Activated CD4-positive, alpha-beta memory T cell treated with anti-CD3 and anti-CD28 coated beads, Interleukin-2, amount 10 ng/mL, durations not matched to agents 7 days and 5 days (primary cell): ENCODE results near the gene MT4. TPM values are rescaled to one million over a fixed set of nuclear protein-coding genes. Genes with fewer than 3 reads are reported as not detected.

ENCODE experiments used
- CTCF ChIA-PET: fragments of 350-600 bp; sonication (Branson Sonifier 250); formaldehyde crosslinking; loops from one replicate; lab custom pipeline; 2021; ENCODE audit warnings: antibody characterized with exemption, inconsistent platforms; lab: Charles Lee
- POLR2A ChIA-PET: fragments of 350-600 bp; sonication (Branson Sonifier 250); formaldehyde crosslinking; loops from one replicate; lab custom pipeline; 2021; ENCODE audit warnings: antibody characterized with exemption; lab: Charles Lee
- DNase-seq: peaks from one replicate; pipeline ENCODE4 v3.0.0-alpha.2; 2020
- H3K27ac Mint-ChIP-seq: one replicate; pipeline ENCODE4 v1.8.0; 2021; ENCODE audit warnings: mild to moderate bottlenecking, mixed read lengths
- H3K27me3 Mint-ChIP-seq: one replicate; pipeline ENCODE4 v1.8.0; 2021; ENCODE audit warnings: mixed read lengths
- H3K36me3 Mint-ChIP-seq: one replicate; pipeline ENCODE4 v1.8.0; 2021; ENCODE audit warnings: low read depth, mixed read lengths
- H3K4me1 Mint-ChIP-seq: one replicate; pipeline ENCODE4 v1.8.0; 2021; ENCODE audit warnings: mixed read lengths
- H3K4me3 Mint-ChIP-seq: one replicate; pipeline ENCODE4 v1.8.0; 2021; ENCODE audit warnings: mild to moderate bottlenecking, mixed read lengths
- H3K9me3 Mint-ChIP-seq: one replicate; pipeline ENCODE4 v1.8.0; 2021; ENCODE audit warnings: mixed read lengths
- total RNA-seq, 2 experiments: library from RNA; stranded (reverse); gene quantifications; one replicate each; pipeline ENCODE4 v1.2.3, GENCODE V29; 2021

MT4 gene
- total RNA-seq, 2 experiments from 2014 or later, result not detected

GRCh38 chr16:56593573-56594291, 28.9 kb downstream of the MT4 start:
- peaks cover 41% of the 10 kb centered on the region for H3K27me3 Mint-ChIP-seq
- H3K27ac Mint-ChIP-seq, result no peak overlapping the region
- H3K9me3 Mint-ChIP-seq, result no peaks in the 10 kb centered on the region
- POLR2A ChIA-PET, result interaction anchor here (1.3 kb wide), 1 partner anchor 32 kb away, joined by 3 read pairs; the partner anchor contains the start of gene MT1E
- DNase-seq, result no peak
- H3K4me3 Mint-ChIP-seq, result no peak overlapping the region
- H3K4me1 Mint-ChIP-seq, result peaks cover 17% of the 10 kb centered on the region
- no peaks in the 10 kb centered on the region for H3K36me3 Mint-ChIP-seq
- CTCF ChIA-PET, result interaction anchor here (1.0 to 1.2 kb wide), 2 partner anchors 50 to 108 kb away, joined by 3 to 5 read pairs; no protein-coding TSS in a partner anchor

GRCh38 chr16:56594292-56594619, 29.4 kb downstream of the MT4 start:
- H3K27me3 Mint-ChIP-seq, result peaks cover 37% of the 10 kb centered on the region
- POLR2A ChIA-PET, result no interaction called here
- H3K9me3 Mint-ChIP-seq, result no peaks in the 10 kb centered on the region
- no peaks in the 10 kb centered on the region for H3K36me3 Mint-ChIP-seq
- no peak for DNase-seq
- no peak overlapping the region for H3K4me3 Mint-ChIP-seq
- peaks cover 15% of the 10 kb centered on the region for H3K4me1 Mint-ChIP-seq
- no peak overlapping the region for H3K27ac Mint-ChIP-seq
- CTCF ChIA-PET, result interaction anchor here (1.0 to 1.2 kb wide), 2 partner anchors 49 to 108 kb away, joined by 3 to 5 read pairs; no protein-coding TSS in a partner anchor

GRCh38 chr16:56600398-56600999, 35.6 kb downstream of the MT4 start:
- peak; percentile 42 for DNase-seq
- CTCF ChIA-PET, result interaction anchor here (0.7 to 2.3 kb wide), 16 partner anchors 10 to 200 kb away, joined by 3 to 21 read pairs (median 4); partner anchors contain the start of gene MT1E
- Mint-ChIP-seq H3K4me3 (no peak overlapping the region), H3K4me1 (peaks cover 8% of the 10 kb centered on the region), H3K9me3 (no peaks in the 10 kb centered on the region), H3K27me3 (peaks cover 33% of the 10 kb centered on the region), H3K27ac (no peak overlapping the region), H3K36me3 (no peaks in the 10 kb centered on the region)
- POLR2A ChIA-PET, result interaction anchor here (0.7 to 1.3 kb wide), 5 partner anchors 9 to 101 kb away, joined by 3 to 5 read pairs (median 4); no protein-coding TSS in a partner anchor

- no peak for DNase-seq
- H3K36me3 Mint-ChIP-seq, result no peaks in the 10 kb centered on the region
- POLR2A ChIA-PET, result interaction anchor here (0.7 to 1.3 kb wide), 3 partner anchors 25 to 84 kb away, joined by 3 to 5 read pairs (median 4); no protein-coding TSS in a partner anchor
- no peak overlapping the region for H3K27ac Mint-ChIP-seq
- H3K27me3 Mint-ChIP-seq, result peaks cover 33% of the 10 kb centered on the region
- CTCF ChIA-PET, result interaction anchor here (0.8 to 2.3 kb wide), 14 partner anchors 10 to 201 kb away, joined by 3 to 21 read pairs (median 4); partner anchors contain the start of gene MT1E
- peaks cover 8% of the 10 kb centered on the region for H3K4me1 Mint-ChIP-seq
- H3K4me3 Mint-ChIP-seq, result no peak overlapping the region
- no peaks in the 10 kb centered on the region for H3K9me3 Mint-ChIP-seq
Measured at GRCh38 chr16:56601325-56601724, 36.5 kb downstream of the MT4 start.

- H3K4me3 Mint-ChIP-seq, result no peak overlapping the region
- H3K9me3 Mint-ChIP-seq, result no peaks in the 10 kb centered on the region
- no peak for DNase-seq
- H3K4me1 Mint-ChIP-seq, result peaks cover 20% of the 10 kb centered on the region
- H3K27me3 Mint-ChIP-seq, result peaks cover 18% of the 10 kb centered on the region
- H3K27ac Mint-ChIP-seq, result no peak overlapping the region
- POLR2A ChIA-PET, result interaction anchor here (1.8 kb wide), 1 partner anchor 79 kb away, joined by 6 read pairs; no protein-coding TSS in a partner anchor
- CTCF ChIA-PET, result interaction anchor here (1.0 to 1.3 kb wide), 3 partner anchors 22 to 98 kb away, joined by 3 to 4 read pairs (median 3); partner anchors contain the start of gene MT1E
- no peaks in the 10 kb centered on the region for H3K36me3 Mint-ChIP-seq
Measured at GRCh38 chr16:56603589-56603988, 38.7 kb downstream of the MT4 start.

GRCh38 chr16:56604966-56605365, 40.1 kb downstream of the MT4 start:
- Mint-ChIP-seq H3K27ac (no peak overlapping the region), H3K36me3 (no peaks in the 10 kb centered on the region), H3K4me1 (peaks cover 30% of the 10 kb centered on the region), H3K9me3 (no peaks in the 10 kb centered on the region), H3K4me3 (no peak overlapping the region), H3K27me3 (peaks cover 18% of the 10 kb centered on the region)
- no peak for DNase-seq
- POLR2A ChIA-PET, result interaction anchor here (4.7 to 7.4 kb wide), 2 partner anchors 20 to 78 kb away, joined by 29 to 96 read pairs; partner anchors contain the start of genes MT1E and MT1X
- CTCF ChIA-PET, result interaction anchor here (0.5 to 0.7 kb wide), 2 partner anchors 38 to 813 kb away, joined by 3 to 5 read pairs; no protein-coding TSS in a partner anchor

GRCh38 chr16:56605475-56605874, 40.6 kb downstream of the MT4 start:
- H3K4me1 Mint-ChIP-seq, result peaks cover 33% of the 10 kb centered on the region
- peaks cover 13% of the 10 kb centered on the region for H3K27me3 Mint-ChIP-seq
- no peak overlapping the region for H3K27ac Mint-ChIP-seq
- CTCF ChIA-PET, result interaction anchor here (0.7 kb wide), 1 partner anchor 38 kb away, joined by 3 read pairs; no protein-coding TSS in a partner anchor
- DNase-seq, result no peak
- POLR2A ChIA-PET, result interaction anchor here (4.7 to 7.4 kb wide), 2 partner anchors 20 to 77 kb away, joined by 29 to 96 read pairs; partner anchors contain the start of genes MT1E and MT1X
- H3K36me3 Mint-ChIP-seq, result no peaks in the 10 kb centered on the region
- H3K4me3 Mint-ChIP-seq, result no peak overlapping the region
- no peaks in the 10 kb centered on the region for H3K9me3 Mint-ChIP-seq

GRCh38 chr16:56606071-56606475, 41.2 kb downstream of the MT4 start:
- Mint-ChIP-seq H3K4me1 (peaks cover 37% of the 10 kb centered on the region), H3K9me3 (no peaks in the 10 kb centered on the region), H3K4me3 (no peak overlapping the region), H3K36me3 (no peaks in the 10 kb centered on the region), H3K27me3 (peaks cover 7% of the 10 kb centered on the region), H3K27ac (no peak overlapping the region)
- POLR2A ChIA-PET, result interaction anchor here (4.7 to 7.4 kb wide), 2 partner anchors 19 to 77 kb away, joined by 29 to 96 read pairs; partner anchors contain the start of genes MT1E and MT1X
- DNase-seq, result no peak
- CTCF ChIA-PET, result no interaction called here

- no peak for DNase-seq
- ChIA-PET POLR2A (interaction anchor here (4.7 to 7.4 kb wide), 2 partner anchors 19 to 76 kb away, joined by 29 to 96 read pairs; partner anchors contain the start of genes MT1E and MT1X), CTCF (no interaction called here)
- no peak overlapping the region for H3K27ac Mint-ChIP-seq
- no peak overlapping the region for H3K4me3 Mint-ChIP-seq
- peaks cover 41% of the 10 kb centered on the region for H3K4me1 Mint-ChIP-seq
- H3K36me3 Mint-ChIP-seq, result no peaks in the 10 kb centered on the region
- peaks cover 3% of the 10 kb centered on the region for H3K27me3 Mint-ChIP-seq
- H3K9me3 Mint-ChIP-seq, result no peaks in the 10 kb centered on the region
Measured at GRCh38 chr16:56606476-56607108, 41.7 kb downstream of the MT4 start.

- peak overlapping the region; percentile 93 for H3K4me3 Mint-ChIP-seq
- peaks cover 41% of the 10 kb centered on the region for H3K4me1 Mint-ChIP-seq
- no peaks in the 10 kb centered on the region for H3K9me3 Mint-ChIP-seq
- CTCF ChIA-PET, result no interaction called here
- no peaks in the 10 kb centered on the region for H3K36me3 Mint-ChIP-seq
- no peak overlapping the region for H3K27ac Mint-ChIP-seq
- POLR2A ChIA-PET, result interaction anchor here (1.4 to 7.4 kb wide), 4 partner anchors 11 to 75 kb away, joined by 4 to 96 read pairs (median 18); partner anchors contain the start of genes MT1E and MT1X
- peaks cover 2% of the 10 kb centered on the region for H3K27me3 Mint-ChIP-seq
- DNase-seq, result no peak
Measured at GRCh38 chr16:56607109-56607618, 42.3 kb downstream of the MT4 start.

GRCh38 chr16:56607675-56608042, 42.8 kb downstream of the MT4 start:
- Mint-ChIP-seq H3K4me3 (peak overlapping the region; percentile 93), H3K4me1 (peaks cover 43% of the 10 kb centered on the region), H3K27ac (peak overlapping the region; percentile 53), H3K9me3 (no peaks in the 10 kb centered on the region), H3K36me3 (no peaks in the 10 kb centered on the region), H3K27me3 (peaks cover 2% of the 10 kb centered on the region)
- POLR2A ChIA-PET, result interaction anchor here (1.4 to 7.4 kb wide), 4 partner anchors 11 to 75 kb away, joined by 4 to 96 read pairs (median 18); partner anchors contain the start of genes MT1E and MT1X
- no peak for DNase-seq
- CTCF ChIA-PET, result no interaction called here
